ENCODE results near the gene NOX4.
"Not testable (repeated sequence)": the region's sequence is repeated elsewhere in the genome, so short reads cannot be mapped to it uniquely, and the experiment has no call there.

Gene NOX4

GRCh38 chr11:89359208-89359607 is 132.0 kb downstream of the NOX4 start:
- not testable (repeated sequence) for H3K9ac ChIP-seq (ENCODE audit: low read length); H2AK5ac ChIP-seq (ENCODE audit: low read length, severe bottlenecking); H3K27ac ChIP-seq (ENCODE audit: low read length, poor library complexity, severe bottlenecking)

DNA sequence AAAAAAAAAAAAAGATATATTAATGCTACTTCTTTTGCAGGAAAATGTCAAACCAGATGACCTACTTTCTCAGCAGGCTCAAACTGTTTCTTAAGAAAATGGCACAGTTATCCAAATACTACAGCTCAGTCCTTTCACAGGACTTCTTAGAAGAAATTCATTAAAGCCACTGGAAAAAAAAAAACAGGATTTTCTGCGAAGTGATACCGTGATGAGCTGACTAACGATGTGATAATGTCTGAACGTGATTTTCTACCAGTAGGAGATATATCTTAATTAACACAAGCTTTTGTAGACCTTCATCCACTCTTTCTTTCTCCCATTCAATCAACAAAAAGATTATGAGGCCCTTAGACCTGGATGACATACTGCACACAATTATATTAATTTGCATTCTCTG is 132.4 kb downstream of the NOX4 start:
- Histone ChIP-seq H2BK12ac (ENCODE audit: low read length in 2 of 2) (no peak overlapping the region), H2BK15ac (ENCODE audit: low read depth, poor library complexity, severe bottlenecking) (no peak overlapping the region), H4K8ac (ENCODE audit: low read length) (no peak overlapping the region), H3K18ac (ENCODE audit: low read depth in 1 of 2, low read length in 2 of 2) (no peak overlapping the region), H3K27me3 (ENCODE audit: control insufficient read depth in 1 of 2, insufficient read depth in 1 of 2, low read length in 2 of 2) (no peaks in the 10 kb centered on the region), H2AK5ac (ENCODE audit: low read length, severe bottlenecking) (no peak overlapping the region), H3K79me1 (replicated peaks; ENCODE audit: low read length, poor library complexity, severe bottlenecking) (no peaks in the 10 kb centered on the region), H3K23ac (ENCODE audit: low read length in 2 of 2) (no peak overlapping the region), H3K4ac (ENCODE audit: low read depth in 1 of 2, low read length in 2 of 2) (no peak overlapping the region), H2BK120ac (ENCODE audit: low read depth, low read length) (no peak overlapping the region), H3K4me3 (ENCODE audit: insufficient read depth in 1 of 2, low read depth in 1 of 2, low read length in 2 of 2) (no peak overlapping the region), H2AFZ (ENCODE audit: low read depth, low read length) (no peak overlapping the region), H2BK5ac (ENCODE audit: low read depth, low read length, poor library complexity, severe bottlenecking) (no peak overlapping the region), H3K14ac (ENCODE audit: low read length in 2 of 2) (no peak overlapping the region), H3K4me1 (ENCODE audit: control insufficient read depth, insufficient read depth, low read depth, low read length) (no peaks in the 10 kb centered on the region), H3K9ac (ENCODE audit: low read length) (no peak overlapping the region), H3K27ac (ENCODE audit: low read length, poor library complexity, severe bottlenecking) (no peak overlapping the region), H3K9me3 (ENCODE audit: control insufficient read depth, low read length) (no peaks in the 10 kb centered on the region), H3K36me3 (ENCODE audit: control insufficient read depth in 1 of 2, insufficient read depth in 2 of 2, low read depth in 1 of 2, low read length in 2 of 2) (no peaks in the 10 kb centered on the region), H4K91ac (ENCODE audit: low read length) (no peak overlapping the region), H3K4me2 (ENCODE audit: low read length, poor library complexity, severe bottlenecking) (no peak overlapping the region)
- WGBS, result no CpG with 5 or more reads among the region's 4 CpGs
- DNase-seq, result no peak

More at GRCh38 chr11:89359208-89359607, 132.0 kb downstream of the NOX4 start:
- H3K23ac ChIP-seq (ENCODE audit: low read length in 2 of 2); H3K4me2 ChIP-seq (ENCODE audit: low read length, poor library complexity, severe bottlenecking); H4K91ac ChIP-seq (ENCODE audit: low read length); H3K9me3 ChIP-seq (ENCODE audit: control insufficient read depth, low read length); H3K36me3 ChIP-seq (ENCODE audit: control insufficient read depth in 1 of 2, insufficient read depth in 2 of 2, low read depth in 1 of 2, low read length in 2 of 2); H2BK5ac ChIP-seq (ENCODE audit: low read depth, low read length, poor library complexity, severe bottlenecking); H3K79me1 ChIP-seq (replicated peaks; ENCODE audit: low read length, poor library complexity, severe bottlenecking); H3K4ac ChIP-seq (ENCODE audit: low read depth in 1 of 2, low read length in 2 of 2); H2BK120ac ChIP-seq (ENCODE audit: low read depth, low read length); H2BK12ac ChIP-seq (ENCODE audit: low read length in 2 of 2); H2BK15ac ChIP-seq (ENCODE audit: low read depth, poor library complexity, severe bottlenecking); H2AFZ ChIP-seq (ENCODE audit: low read depth, low read length); DNase-seq; H4K8ac ChIP-seq (ENCODE audit: low read length); H3K18ac ChIP-seq (ENCODE audit: low read depth in 1 of 2, low read length in 2 of 2); H3K14ac ChIP-seq (ENCODE audit: low read length in 2 of 2); H3K27me3 ChIP-seq (ENCODE audit: control insufficient read depth in 1 of 2, insufficient read depth in 1 of 2, low read length in 2 of 2); H3K4me3 ChIP-seq (ENCODE audit: insufficient read depth in 1 of 2, low read depth in 1 of 2, low read length in 2 of 2); H3K4me1 ChIP-seq (ENCODE audit: control insufficient read depth, insufficient read depth, low read depth, low read length): not testable (repeated sequence)

DNA sequence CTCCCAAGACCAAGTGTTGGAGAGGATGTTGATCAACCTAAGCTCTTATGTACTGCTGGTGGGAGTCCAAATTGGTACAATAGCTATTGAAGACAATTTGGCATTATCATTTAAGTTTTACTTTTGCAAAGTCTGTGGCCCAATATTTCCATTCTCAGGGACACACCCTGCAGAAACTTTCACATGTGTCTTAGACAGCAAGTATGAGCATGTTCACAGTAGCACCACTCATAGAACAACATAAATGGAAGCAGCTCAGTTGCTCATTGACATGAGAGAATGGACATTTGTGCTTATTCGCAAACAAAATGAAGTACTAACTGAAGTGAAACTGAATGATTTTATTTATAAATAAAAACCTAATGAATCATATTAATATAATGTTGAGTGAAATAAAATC is 135.5 kb downstream of the NOX4 start:
- no peaks in the 10 kb centered on the region for H3K27me3 ChIP-seq (ENCODE audit: control insufficient read depth in 1 of 2, insufficient read depth in 1 of 2, low read length in 2 of 2)
- H3K14ac ChIP-seq (ENCODE audit: low read length in 2 of 2), result no peak overlapping the region
- no peak overlapping the region for H3K4ac ChIP-seq (ENCODE audit: low read depth in 1 of 2, low read length in 2 of 2)
- no peaks in the 10 kb centered on the region for H3K79me1 ChIP-seq (replicated peaks; ENCODE audit: low read length, poor library complexity, severe bottlenecking)
- H3K9ac ChIP-seq (ENCODE audit: low read length), result no peak overlapping the region
- no peak overlapping the region for H2BK15ac ChIP-seq (ENCODE audit: low read depth, poor library complexity, severe bottlenecking)
- no peaks in the 10 kb centered on the region for H3K36me3 ChIP-seq (ENCODE audit: control insufficient read depth in 1 of 2, insufficient read depth in 2 of 2, low read depth in 1 of 2, low read length in 2 of 2)
- no peak overlapping the region for H2AK5ac ChIP-seq (ENCODE audit: low read length, severe bottlenecking)
- H2BK120ac ChIP-seq (ENCODE audit: low read depth, low read length), result no peak overlapping the region
- H3K9me3 ChIP-seq (ENCODE audit: control insufficient read depth, low read length), result no peaks in the 10 kb centered on the region
- no peaks in the 10 kb centered on the region for H3K4me1 ChIP-seq (ENCODE audit: control insufficient read depth, insufficient read depth, low read depth, low read length)
- DNase-seq, result no peak
- no CpG with 5 or more reads among the region's 1 CpG for WGBS
- H3K4me3 ChIP-seq (ENCODE audit: insufficient read depth in 1 of 2, low read depth in 1 of 2, low read length in 2 of 2), result no peak overlapping the region
- H3K27ac ChIP-seq (ENCODE audit: low read length, poor library complexity, severe bottlenecking), result no peak overlapping the region
- H3K4me2 ChIP-seq (ENCODE audit: low read length, poor library complexity, severe bottlenecking), result no peak overlapping the region
- H2BK12ac ChIP-seq (ENCODE audit: low read length in 2 of 2), result no peak overlapping the region
- no peak overlapping the region for H3K18ac ChIP-seq (ENCODE audit: low read depth in 1 of 2, low read length in 2 of 2)
- H4K8ac ChIP-seq (ENCODE audit: low read length), result no peak overlapping the region
- H4K91ac ChIP-seq (ENCODE audit: low read length), result no peak overlapping the region
- H3K23ac ChIP-seq (ENCODE audit: low read length in 2 of 2), result no peak overlapping the region
- H2BK5ac ChIP-seq (ENCODE audit: low read depth, low read length, poor library complexity, severe bottlenecking), result no peak overlapping the region
- H2AFZ ChIP-seq (ENCODE audit: low read depth, low read length), result no peak overlapping the region

DNA sequence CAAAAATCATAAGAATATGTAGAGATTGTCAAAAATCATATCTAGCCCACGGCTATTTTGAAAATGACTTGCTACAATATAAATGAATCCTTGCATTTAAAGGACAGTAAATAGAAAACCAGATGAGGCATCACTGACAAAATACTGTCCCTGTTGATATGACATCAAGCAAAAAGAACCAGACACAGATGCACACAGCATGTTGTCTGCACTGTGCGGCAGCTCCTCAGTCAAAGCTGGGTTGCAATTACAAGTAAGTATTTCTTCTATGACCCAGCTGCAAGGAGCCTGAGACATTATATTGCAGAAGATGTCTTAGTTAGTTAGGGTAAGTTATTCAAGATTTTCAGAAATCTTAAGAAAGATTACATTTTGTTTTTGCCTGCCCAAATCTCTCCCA is 136.7 kb downstream of the NOX4 start:
- H2AFZ ChIP-seq (ENCODE audit: low read depth, low read length); H3K4me1 ChIP-seq (ENCODE audit: control insufficient read depth, insufficient read depth, low read depth, low read length); H3K9me3 ChIP-seq (ENCODE audit: control insufficient read depth, low read length); H2BK5ac ChIP-seq (ENCODE audit: low read depth, low read length, poor library complexity, severe bottlenecking); H2BK15ac ChIP-seq (ENCODE audit: low read depth, poor library complexity, severe bottlenecking); H2AK5ac ChIP-seq (ENCODE audit: low read length, severe bottlenecking); H3K23ac ChIP-seq (ENCODE audit: low read length in 2 of 2); H3K79me1 ChIP-seq (replicated peaks; ENCODE audit: low read length, poor library complexity, severe bottlenecking); H3K9ac ChIP-seq (ENCODE audit: low read length); H2BK12ac ChIP-seq (ENCODE audit: low read length in 2 of 2); DNase-seq; H4K8ac ChIP-seq (ENCODE audit: low read length); H3K27me3 ChIP-seq (ENCODE audit: control insufficient read depth in 1 of 2, insufficient read depth in 1 of 2, low read length in 2 of 2); H3K27ac ChIP-seq (ENCODE audit: low read length, poor library complexity, severe bottlenecking); H3K36me3 ChIP-seq (ENCODE audit: control insufficient read depth in 1 of 2, insufficient read depth in 2 of 2, low read depth in 1 of 2, low read length in 2 of 2); H2BK120ac ChIP-seq (ENCODE audit: low read depth, low read length); H3K14ac ChIP-seq (ENCODE audit: low read length in 2 of 2); H3K4me2 ChIP-seq (ENCODE audit: low read length, poor library complexity, severe bottlenecking); H3K4me3 ChIP-seq (ENCODE audit: insufficient read depth in 1 of 2, low read depth in 1 of 2, low read length in 2 of 2); H4K91ac ChIP-seq (ENCODE audit: low read length); H3K18ac ChIP-seq (ENCODE audit: low read depth in 1 of 2, low read length in 2 of 2); H3K4ac ChIP-seq (ENCODE audit: low read depth in 1 of 2, low read length in 2 of 2): not testable (repeated sequence)
- WGBS, result no CpG with 5 or more reads among the region's 2 CpGs

All from mesenchymal stem cell (in vitro differentiated cells and primary cell).